IgD-negative memory B cell (primary cell): ENCODE measurements around the gene NKD1. TPM values are rescaled to one million over a fixed set of nuclear protein-coding genes. Genes with fewer than 3 reads are reported as not detected.

Source experiments
- H3K27ac Mint-ChIP-seq, 3 donors: one replicate each; pipeline ENCODE4 v1.8.0; 2020 to 2022; ENCODE audit warnings: mild to moderate bottlenecking in 3 of 3, mixed read lengths in 3 of 3, moderate library complexity in 1 of 3
- H3K27me3 Mint-ChIP-seq: one replicate; pipeline ENCODE4 v1.8.0; 2021; ENCODE audit warnings: mixed read lengths
- H3K36me3 Mint-ChIP-seq: one replicate; pipeline ENCODE4 v1.8.0; 2020; ENCODE audit warnings: mild to moderate bottlenecking, mixed read lengths
- H3K4me1 Mint-ChIP-seq, 3 donors: one replicate each; pipeline ENCODE4 v1.8.0; 2020 to 2022; ENCODE audit warnings: mixed read lengths in 3 of 3, mild to moderate bottlenecking in 1 of 3
- H3K4me3 Mint-ChIP-seq, 4 donors: one replicate each; pipeline ENCODE4 v1.8.0; 2020 to 2022; ENCODE audit warnings: mild to moderate bottlenecking in 4 of 4, mixed read lengths in 4 of 4, moderate library complexity in 3 of 4
- H3K9me3 Mint-ChIP-seq, 3 donors: one replicate each; pipeline ENCODE4 v1.8.0; 2020 to 2021; ENCODE audit warnings: mixed read lengths in 3 of 3, mild to moderate bottlenecking in 1 of 3
- polyA plus RNA-seq: library from polyadenylated mRNA; unstranded; fragments of 300-500 nt; fragmentation: Illumina TruSeq; gene quantifications from one replicate; pipeline ENCODE4 v1.2.3, GENCODE V29; 2021

Gene NKD1
- polyA plus RNA-seq, 1 donor from 2014 or later = not detected

DNA sequence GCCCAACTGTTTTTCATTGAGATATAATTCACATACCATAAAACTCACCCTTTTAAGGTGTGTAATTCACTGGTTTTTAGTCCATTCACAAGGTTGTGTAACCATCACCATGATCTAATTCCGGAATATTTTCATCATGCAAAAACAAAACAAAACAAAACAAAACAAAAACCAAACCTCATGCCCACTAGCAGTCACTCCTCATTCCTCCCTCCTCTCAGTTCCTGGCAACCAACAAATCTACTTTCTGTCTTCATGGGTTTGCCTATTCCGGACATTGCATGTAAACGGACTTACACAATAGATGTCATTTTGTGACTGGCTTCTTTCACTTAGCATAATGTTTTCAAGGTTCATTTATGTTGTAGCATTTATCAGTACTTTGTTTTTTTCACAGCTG, 140.7 kb downstream of the NKD1 start:
- Mint-ChIP-seq H3K9me3 (peaks cover 0 to 1% (median 0%) of the 10 kb centered on the region in 3 donors), H3K4me3 (no peak overlapping the region), H3K4me1 (peaks cover 25 to 35% (median 29%) of the 10 kb centered on the region in 3 donors)

DNA sequence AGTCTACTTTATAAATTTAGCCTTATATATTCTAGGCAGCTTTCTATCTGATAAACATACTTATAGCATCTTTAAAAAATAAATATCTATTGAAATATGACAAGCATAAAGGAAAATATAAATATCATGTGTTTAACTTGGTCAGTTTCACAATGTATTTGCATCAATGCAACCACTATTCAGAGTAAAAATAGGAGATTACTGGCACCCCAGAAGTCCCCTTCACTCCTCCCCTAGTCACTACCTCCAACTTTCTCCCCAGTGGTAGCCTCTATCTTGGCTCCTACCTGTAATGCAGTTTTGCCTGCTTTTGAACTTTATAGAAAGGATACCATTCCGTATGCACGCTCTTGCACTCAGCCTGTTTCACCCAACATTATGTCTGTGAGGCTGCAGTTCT, 142.0 kb downstream of the NKD1 start:
- peaks cover 19 to 35% (median 27%) of the 10 kb centered on the region in 3 donors for H3K4me1 Mint-ChIP-seq
- peak overlapping the region in 1 of 4 donors; percentile 24 for H3K4me3 Mint-ChIP-seq
- H3K27me3 Mint-ChIP-seq = peaks cover 1% of the 10 kb centered on the region
- H3K36me3 Mint-ChIP-seq = no peaks in the 10 kb centered on the region
- peak overlapping the region in 1 of 3 donors; percentile 30 for H3K27ac Mint-ChIP-seq
- H3K9me3 Mint-ChIP-seq = peaks cover 0 to 2% (median 0%) of the 10 kb centered on the region in 3 donors

More for the DNA sequence above, 140.7 kb downstream of the NKD1 start:
- Mint-ChIP-seq H3K27ac (peak overlapping the region in 2 of 3 donors; percentile 1 to 11), H3K27me3 (peaks cover 1% of the 10 kb centered on the region), H3K36me3 (no peaks in the 10 kb centered on the region)

DNA sequence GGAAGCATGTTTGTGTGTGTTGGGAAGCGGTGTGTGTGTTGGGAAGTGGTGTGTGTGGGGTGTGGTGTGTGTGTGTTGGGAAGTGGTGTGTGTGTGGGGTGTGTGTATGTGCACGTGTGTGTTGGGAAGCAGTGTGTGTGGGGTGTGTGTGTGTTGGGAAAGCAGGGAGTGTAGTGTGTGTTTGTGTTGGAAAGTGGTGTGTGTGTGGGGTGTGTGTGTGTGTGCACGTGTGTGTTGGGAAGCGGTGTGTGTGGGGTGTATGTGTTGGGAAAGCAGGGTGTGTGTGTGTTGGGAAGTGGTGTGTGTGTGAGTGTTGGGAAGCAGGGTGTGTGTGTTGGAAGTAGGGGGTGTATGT, 144.4 kb downstream of the NKD1 start:
- peak overlapping the region in 3 of 4 donors; percentile 68 to 87 (median 82) for H3K4me3 Mint-ChIP-seq
- peak overlapping the region in 1 of 3 donors; percentile 83 for H3K27ac Mint-ChIP-seq
- peaks cover 1% of the 10 kb centered on the region for H3K27me3 Mint-ChIP-seq
- peaks cover 19 to 43% (median 28%) of the 10 kb centered on the region in 3 donors for H3K4me1 Mint-ChIP-seq
- H3K9me3 Mint-ChIP-seq = peaks cover 0 to 2% (median 0%) of the 10 kb centered on the region in 3 donors
- H3K36me3 Mint-ChIP-seq = no peaks in the 10 kb centered on the region

DNA sequence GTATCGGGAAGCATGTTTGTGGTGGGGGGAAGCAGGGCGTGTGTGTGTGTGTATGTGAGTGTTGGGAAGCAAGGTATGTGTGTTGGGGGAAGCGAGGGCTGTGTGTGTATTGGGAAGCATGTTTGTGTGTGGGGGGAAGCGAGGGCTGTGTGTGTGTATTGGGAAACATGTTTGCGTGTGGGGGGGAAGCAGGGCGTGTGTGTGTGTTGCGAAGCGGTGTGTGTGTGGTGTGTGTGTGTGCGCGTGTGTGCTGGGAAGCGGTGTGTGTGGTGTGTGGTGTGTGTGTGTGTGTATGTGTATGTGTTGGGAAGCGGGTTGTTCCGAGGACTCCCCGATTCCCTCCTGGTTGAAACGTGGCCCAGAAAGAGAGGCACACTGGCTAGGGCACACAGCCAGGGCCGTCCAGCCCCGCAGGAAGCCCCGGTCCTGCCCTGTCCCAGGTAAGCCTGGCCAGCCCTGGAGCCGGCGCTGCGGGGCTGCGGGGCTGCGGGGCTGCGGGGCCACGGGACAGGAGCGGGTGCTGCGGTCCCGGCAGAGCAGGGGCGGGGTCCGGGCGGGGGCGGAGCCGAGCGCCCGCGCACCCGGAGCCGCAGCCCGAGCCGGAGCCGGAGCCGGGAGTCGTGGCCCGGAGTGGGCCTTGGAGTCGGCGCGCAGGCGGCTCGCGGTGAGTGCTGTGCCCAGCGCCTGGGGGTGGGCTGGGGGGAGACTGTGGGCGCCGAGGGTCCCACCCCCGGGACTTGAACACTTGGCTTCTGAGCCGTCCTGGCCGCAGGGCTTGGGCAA, 145.0 kb downstream of the NKD1 start, which contains the start of gene NOD2:
NOD2 (plus strand) TSS at position 608 of the 783 bp plus-strand sequence. CDS start 5,890 bp downstream, outside the sequence.
- no peaks in the 10 kb centered on the region for H3K36me3 Mint-ChIP-seq

DNA sequence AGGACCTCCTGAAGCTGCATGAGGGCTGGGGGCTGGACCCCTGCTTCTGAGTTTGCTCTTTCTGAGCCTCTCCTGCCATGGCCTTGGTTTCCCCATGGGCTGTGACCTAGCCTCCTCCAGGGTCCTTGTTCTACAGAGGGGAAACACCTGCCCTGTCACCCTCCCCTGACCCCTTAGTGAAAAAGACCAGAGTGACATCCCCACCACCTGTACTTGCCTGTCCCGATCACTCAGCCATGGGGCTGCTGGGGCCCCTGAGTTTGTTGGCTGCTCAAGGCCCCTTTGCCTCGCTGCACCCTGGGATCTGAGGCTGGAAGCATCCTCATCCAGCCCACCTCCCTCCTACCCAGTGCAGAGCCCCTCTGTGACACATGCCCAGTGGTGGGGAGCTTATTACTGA, 146.0 kb downstream of the NKD1 start:
- Mint-ChIP-seq H3K4me3 (peak overlapping the region; percentile 64 to 92 (median 82)), H3K9me3 (peaks cover 0 to 2% (median 0%) of the 10 kb centered on the region in 3 donors), H3K4me1 (peaks cover 30 to 58% (median 41%) of the 10 kb centered on the region in 3 donors), H3K27me3 (peaks cover 1% of the 10 kb centered on the region), H3K27ac (peak overlapping the region in 1 of 3 donors; percentile 87), H3K36me3 (no peaks in the 10 kb centered on the region)

More for the DNA sequence above, 145.0 kb downstream of the NKD1 start, which contains the start of gene NOD2:
- H3K9me3 Mint-ChIP-seq = peaks cover 0 to 2% (median 0%) of the 10 kb centered on the region in 3 donors
- H3K4me3 Mint-ChIP-seq = peak within 1 kb of the TSS; percentile 68 to 92 (median 82)
- peaks cover 24 to 48% (median 34%) of the 10 kb centered on the region in 3 donors for H3K4me1 Mint-ChIP-seq
- peak within 1 kb of the TSS in 1 of 3 donors; percentile 87 for H3K27ac Mint-ChIP-seq
- peaks cover 1% of the 10 kb centered on the region for H3K27me3 Mint-ChIP-seq

DNA sequence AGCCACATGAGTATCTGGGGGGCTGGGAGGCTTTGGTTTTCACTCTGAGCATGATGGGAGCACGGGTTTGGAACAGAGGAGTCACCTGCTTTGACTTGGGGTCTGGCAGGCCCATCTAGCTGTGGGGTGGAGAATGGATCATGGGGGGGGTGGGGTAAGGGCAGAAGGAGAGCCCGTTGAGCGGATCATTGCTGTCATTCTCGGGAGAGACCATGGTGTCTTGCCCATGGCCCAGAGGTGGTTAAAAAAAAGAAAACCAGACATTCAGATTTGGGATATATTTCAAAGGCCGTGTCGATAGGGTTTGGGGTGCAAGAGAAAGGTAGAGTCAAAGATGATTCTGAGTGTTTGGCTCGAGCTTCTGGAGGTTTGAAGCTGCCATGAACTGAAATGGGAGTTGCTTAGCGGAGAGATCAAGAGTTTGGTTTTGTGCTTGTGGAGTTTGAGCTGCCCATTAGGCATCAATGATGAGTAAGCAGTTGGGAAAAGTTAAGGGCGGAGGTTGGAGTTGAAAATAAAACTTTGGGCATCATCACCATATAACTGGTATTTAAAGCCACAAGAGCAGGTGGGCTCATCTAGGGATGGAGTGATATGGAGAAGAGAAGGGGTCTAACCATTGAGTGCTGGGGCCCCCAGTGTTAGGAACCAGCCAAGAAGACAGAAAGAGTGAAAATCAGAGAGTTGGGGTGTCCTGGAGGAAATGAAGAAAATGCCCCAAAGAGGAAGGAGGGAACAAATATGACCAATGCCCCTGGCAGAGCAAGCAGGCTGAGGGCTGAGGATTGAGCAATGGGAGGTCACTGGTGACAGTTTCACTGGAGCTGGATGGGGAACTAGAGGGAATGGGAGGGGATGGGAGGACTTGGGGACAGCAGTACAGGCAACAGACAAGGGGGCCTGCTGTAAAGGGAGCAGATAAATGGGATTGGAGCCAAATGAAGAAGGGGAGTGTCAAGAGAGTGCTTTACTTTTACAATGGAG, 147.1 kb downstream of the NKD1 start:
- Mint-ChIP-seq H3K27me3 (peaks cover 1% of the 10 kb centered on the region), H3K4me1 (peaks cover 35 to 63% (median 46%) of the 10 kb centered on the region in 3 donors), H3K27ac (peak overlapping the region in 2 of 3 donors; percentile 48 to 87), H3K36me3 (no peaks in the 10 kb centered on the region), H3K9me3 (peaks cover 0 to 2% (median 0%) of the 10 kb centered on the region in 3 donors), H3K4me3 (peak overlapping the region in 3 of 4 donors; percentile 34 to 92 (median 81))

DNA sequence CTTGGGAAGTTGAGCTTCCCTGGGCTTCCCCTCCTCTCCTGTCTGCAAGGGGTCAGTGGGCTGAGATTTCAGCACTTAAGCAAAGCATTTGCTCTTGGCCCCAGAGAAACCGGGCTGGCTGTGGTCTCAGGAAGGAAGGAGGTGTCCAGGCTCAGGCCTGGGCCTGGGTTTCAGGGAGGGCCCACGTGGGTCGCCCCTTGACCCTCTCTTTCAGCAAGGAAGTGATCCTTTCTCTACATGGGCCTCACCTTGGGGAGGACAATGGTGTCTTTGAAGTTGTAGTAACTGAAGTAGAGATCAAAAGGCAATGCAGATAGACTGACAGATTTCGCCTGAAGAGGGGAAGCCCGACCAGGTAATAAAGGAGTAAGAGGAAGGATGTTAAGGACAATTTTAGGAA, 147.9 kb downstream of the NKD1 start:
- Mint-ChIP-seq H3K4me1 (peaks cover 35 to 57% (median 44%) of the 10 kb centered on the region in 3 donors), H3K27ac (peak overlapping the region; percentile 48 to 71 (median 65)), H3K4me3 (peak overlapping the region in 1 of 4 donors; percentile 81), H3K9me3 (peaks cover 0 to 2% (median 0%) of the 10 kb centered on the region in 3 donors), H3K36me3 (no peaks in the 10 kb centered on the region), H3K27me3 (no peaks in the 10 kb centered on the region)

DNA sequence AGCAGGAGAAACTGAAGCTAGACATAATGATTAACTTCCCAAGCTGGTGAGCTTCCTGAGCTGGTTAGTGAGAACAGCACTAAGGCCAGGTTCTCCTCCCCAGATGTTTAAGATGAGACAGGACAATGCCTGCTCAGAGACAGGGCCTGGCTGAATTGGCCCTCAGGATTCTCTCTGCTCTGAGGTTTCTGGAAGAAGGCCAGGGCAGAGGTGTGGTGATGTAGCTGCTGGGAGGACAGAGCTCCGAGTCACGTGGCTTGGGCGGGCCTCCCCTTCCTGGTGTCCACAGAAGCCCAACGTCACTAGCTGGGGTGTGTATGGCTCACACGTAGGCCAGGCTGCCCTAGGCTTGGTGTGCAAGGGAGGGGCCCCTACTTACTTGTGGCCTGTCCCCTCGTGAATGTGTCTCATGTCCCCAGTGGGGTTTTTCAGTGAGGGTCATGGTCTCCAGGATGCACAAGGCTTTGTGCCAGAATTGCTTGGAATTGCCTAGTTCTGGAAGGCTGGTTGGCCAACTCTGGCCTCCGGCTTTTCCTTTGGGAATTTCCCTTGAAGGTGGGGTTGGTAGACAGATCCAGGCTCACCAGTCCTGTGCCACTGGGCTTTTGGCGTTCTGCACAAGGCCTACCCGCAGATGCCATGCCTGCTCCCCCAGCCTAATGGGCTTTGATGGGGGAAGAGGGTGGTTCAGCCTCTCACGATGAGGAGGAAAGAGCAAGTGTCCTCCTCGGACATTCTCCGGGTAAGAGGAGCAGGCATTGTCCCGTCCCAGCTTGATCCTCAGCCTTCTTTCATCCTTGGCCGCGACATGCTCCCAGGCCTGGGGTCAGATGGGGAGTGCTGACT, 148.6 kb downstream of the NKD1 start:
- peaks cover 0 to 2% (median 0%) of the 10 kb centered on the region in 3 donors for H3K9me3 Mint-ChIP-seq
- H3K27ac Mint-ChIP-seq = peak overlapping the region; percentile 48 to 71 (median 65)
- no peaks in the 10 kb centered on the region for H3K27me3 Mint-ChIP-seq
- H3K4me3 Mint-ChIP-seq = peak overlapping the region in 3 of 4 donors; percentile 81 to 96 (median 94)
- H3K4me1 Mint-ChIP-seq = peaks cover 35 to 56% (median 46%) of the 10 kb centered on the region in 3 donors
- peaks cover 1% of the 10 kb centered on the region for H3K36me3 Mint-ChIP-seq

DNA sequence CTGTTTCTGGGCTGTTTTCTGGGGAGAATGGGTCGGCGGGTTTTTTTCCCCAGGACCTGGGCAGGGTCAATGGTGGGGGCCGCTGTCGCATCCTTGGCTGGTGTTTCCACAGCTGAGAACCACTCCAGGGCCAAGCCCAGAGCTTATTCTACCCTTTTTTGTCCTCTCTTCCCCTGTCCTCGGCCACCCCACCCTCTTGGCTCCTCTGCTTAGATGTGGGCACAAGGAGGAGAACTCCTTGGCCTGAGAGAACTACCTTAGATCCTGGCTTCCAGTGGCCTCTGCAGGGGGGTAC, 149.2 kb downstream of the NKD1 start:
- peaks cover 0 to 2% (median 0%) of the 10 kb centered on the region in 3 donors for H3K9me3 Mint-ChIP-seq
- peaks cover 35 to 51% (median 44%) of the 10 kb centered on the region in 3 donors for H3K4me1 Mint-ChIP-seq
- H3K4me3 Mint-ChIP-seq = peak overlapping the region; percentile 84 to 96 (median 91)
- H3K27me3 Mint-ChIP-seq = no peaks in the 10 kb centered on the region
- H3K27ac Mint-ChIP-seq = peak overlapping the region; percentile 71 to 91 (median 87)
- H3K36me3 Mint-ChIP-seq = peaks cover 1% of the 10 kb centered on the region

DNA sequence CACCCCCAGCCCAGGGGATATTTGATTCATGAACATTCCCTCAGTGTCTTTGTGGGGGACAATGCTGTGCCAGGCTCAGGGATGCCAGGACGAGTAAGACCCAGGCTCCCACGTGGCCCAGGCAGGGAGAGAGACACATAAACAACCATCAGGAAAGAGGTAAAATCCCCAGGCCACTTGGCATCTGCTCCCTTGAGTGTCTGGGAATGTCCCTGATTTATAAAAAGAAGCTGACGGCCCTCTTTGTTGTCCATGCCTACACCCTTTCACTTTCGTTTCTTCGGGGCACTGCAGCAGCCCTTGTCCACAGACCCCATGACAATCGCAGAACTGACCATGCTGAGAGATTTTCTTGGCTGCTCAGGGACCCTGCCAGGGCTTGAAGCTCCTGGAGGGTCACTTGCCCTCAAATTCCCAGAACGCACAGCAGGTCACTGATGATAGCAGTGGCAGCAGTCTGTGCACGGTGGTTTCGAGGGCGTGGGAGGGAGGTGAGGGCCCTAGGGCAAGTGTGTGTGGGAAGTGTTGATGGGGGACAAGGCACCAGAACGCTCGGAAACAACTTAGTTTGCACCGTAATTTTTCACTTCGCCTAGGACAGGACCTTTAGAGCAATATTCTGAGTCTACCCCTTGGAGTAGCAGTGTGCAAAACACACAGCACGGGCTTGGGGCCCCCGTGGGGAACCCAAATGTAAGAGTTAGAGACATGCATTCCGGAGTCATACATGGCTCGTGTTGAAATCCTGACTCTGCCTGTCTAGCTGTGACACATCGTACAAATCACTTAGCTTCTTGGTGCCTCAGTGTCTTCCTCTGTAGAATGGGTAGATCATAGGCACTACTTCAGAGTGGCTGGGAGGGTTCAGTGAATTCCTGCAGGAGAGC, 149.9 kb downstream of the NKD1 start:
- Mint-ChIP-seq H3K27ac (peak overlapping the region; percentile 71 to 91 (median 87)), H3K9me3 (peaks cover 0 to 2% (median 0%) of the 10 kb centered on the region in 3 donors), H3K4me3 (peak overlapping the region; percentile 84 to 96 (median 91)), H3K27me3 (no peaks in the 10 kb centered on the region), H3K36me3 (peaks cover 1% of the 10 kb centered on the region), H3K4me1 (peaks cover 35 to 51% (median 41%) of the 10 kb centered on the region in 3 donors)
